CD4-positive, alpha-beta T cell (primary cell): Measurements from ENCODE around the gene SNED1. TPM values are rescaled to one million over a fixed set of nuclear protein-coding genes. Genes with fewer than 3 reads are reported as not detected.

Experiments
- ATAC-seq: fragments of 200-7000 bp; cut with Tn5 transposase; one replicate; pipeline ENCODE4 v1.10.0; 2022; ENCODE audit warnings: mild to moderate bottlenecking; ENCODE audit not compliant: poor library complexity
- CTCF ChIA-PET: fragments of 350-600 bp; sonication (Branson Sonifier 250); formaldehyde crosslinking; loops from one replicate; lab custom pipeline; 2021; ENCODE audit warnings: antibody characterized with exemption, inconsistent platforms; lab: Charles Lee
- POLR2A ChIA-PET: fragments of 350-600 bp; sonication (Branson Sonifier 250); formaldehyde crosslinking; loops from one replicate; lab custom pipeline; 2021; ENCODE audit warnings: antibody characterized with exemption, inconsistent platforms; lab: Charles Lee
- DNase-seq, 14 experiments: peaks; one replicate each; pipeline ENCODE4 v3.0.0-alpha.2; 2013 to 2020; ENCODE audit warnings: mixed read lengths in 2 of 14
- H3K27ac ChIP-seq, 2 donors: one replicate each; pipeline versions ENCODE4 v1.5.1 to v1.7.0; 2013; ENCODE audit warnings: low read length in 2 of 2, low read depth in 1 of 2, mild to moderate bottlenecking in 1 of 2
- H3K27me3 ChIP-seq, 2 experiments: 1 replicate in 1 of 2; 2 replicates in 1 of 2; pipeline versions ENCODE4 v1.6.1 to v1.7.0; 2013; ENCODE audit warnings: low read length in 2 of 2, control low read depth in 1 of 2, mild to moderate bottlenecking in 1 of 2, moderate library complexity in 1 of 2; ENCODE audit not compliant: insufficient read depth in 2 of 2, control insufficient read depth in 1 of 2
- H3K36me3 ChIP-seq: one replicate; pipeline ENCODE4 v1.6.1; 2013; ENCODE audit warnings: low read length, control low read depth; ENCODE audit not compliant: insufficient read depth
- H3K4me1 ChIP-seq: one replicate; pipeline ENCODE4 v1.6.1; 2013; ENCODE audit warnings: low read length, control low read depth; ENCODE audit not compliant: insufficient read depth
- H3K4me3 ChIP-seq: one replicate; pipeline ENCODE4 v1.5.1; 2013; ENCODE audit warnings: mild to moderate bottlenecking, low read length, moderate library complexity
- H3K9me3 ChIP-seq, 2 experiments: 1 replicate in 1 of 2; 2 replicates in 1 of 2; pipeline versions ENCODE4 v1.6.1 to v1.7.0; 2013; ENCODE audit warnings: low read length in 2 of 2, mild to moderate bottlenecking in 2 of 2, control low read depth in 1 of 2, moderate library complexity in 1 of 2; ENCODE audit not compliant: control insufficient read depth in 1 of 2, insufficient read depth in 1 of 2
- H3K27ac Mint-ChIP-seq: one replicate; pipeline ENCODE4 v1.8.0; 2020; ENCODE audit warnings: mixed read lengths
- H3K27me3 Mint-ChIP-seq: one replicate; pipeline ENCODE4 v1.8.0; 2021; ENCODE audit warnings: mixed read lengths
- H3K36me3 Mint-ChIP-seq: one replicate; pipeline ENCODE4 v1.8.0; 2021; ENCODE audit warnings: low read depth, mixed read lengths
- H3K4me1 Mint-ChIP-seq: one replicate; pipeline ENCODE4 v1.8.0; 2021; ENCODE audit warnings: low read depth, mixed read lengths
- H3K4me3 Mint-ChIP-seq: one replicate; pipeline ENCODE4 v1.8.0; 2020; ENCODE audit warnings: mild to moderate bottlenecking, mixed read lengths
- H3K9me3 Mint-ChIP-seq: one replicate; pipeline ENCODE4 v1.8.0; 2020; ENCODE audit warnings: mixed read lengths
- intact Hi-C, 2 experiments: fragments of 100-400 bp; cut with DNase I in 1 of 2; cut with micrococcal nuclease in 1 of 2; formaldehyde crosslinking; loops; one replicate each; pipeline versions ENCODE4 v1.15.1 to v1.9.0; 2023 to 2025; cut with DNase I, micrococcal nuclease
- total RNA-seq, 174 experiments: library from RNA in 2 of 174; stranded (reverse) in 2 of 174; gene quantifications; one replicate each; pipeline ENCODE4 v1.2.3 and lab custom pipeline; 2021 to 2026
- TF ChIP-seq, protein P1 (sequence below): fragments of 200-600 bp; IDR thresholded peaks from one replicate; pipeline ENCODE4 v1.8.0; 2022; ENCODE audit warnings: antibody characterized with exemption, mild to moderate bottlenecking

The SNED1 gene
- total RNA-seq, 2 experiments from 2014 or later: 42.0 to 42.7 TPM

DNA sequence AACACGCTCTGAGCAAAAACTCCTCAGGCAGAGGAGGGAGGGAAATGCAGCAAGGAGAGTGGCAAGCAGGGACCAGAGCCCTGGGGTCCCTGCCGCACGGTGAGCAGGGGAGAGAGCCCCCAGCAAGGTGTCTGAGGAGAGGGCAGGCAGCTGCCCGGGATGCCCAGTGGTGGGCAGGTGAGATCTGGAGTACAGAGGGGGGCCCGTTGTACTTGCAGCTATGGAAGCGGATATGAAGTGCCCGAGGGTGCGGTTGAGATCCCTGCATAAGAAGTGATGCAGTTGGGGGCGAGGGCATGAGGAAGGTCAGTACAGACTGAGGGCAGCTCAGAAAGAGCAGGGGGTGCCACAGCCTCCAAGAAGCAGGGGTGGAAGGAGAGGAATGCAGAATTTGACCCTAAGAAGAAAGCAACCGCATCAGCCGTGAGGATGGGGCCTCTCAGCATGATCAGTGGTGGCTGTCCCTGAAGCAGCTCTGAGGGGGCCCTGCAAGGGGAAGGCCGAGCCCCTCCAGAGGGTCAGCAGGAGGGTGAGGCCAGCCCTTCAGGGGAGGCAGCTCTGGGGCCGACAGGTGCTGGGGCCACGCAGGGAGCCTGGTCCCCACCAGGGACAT, 74.2 kb downstream of the SNED1 start:
- intact Hi-C loops: loop anchor here (10.0 kb wide), 2 partner anchors 58 to 158 kb away; no protein-coding TSS in a partner anchor
- no peaks in the 10 kb centered on the region for H3K4me1 ChIP-seq
- TF ChIP-seq, protein P1, sequence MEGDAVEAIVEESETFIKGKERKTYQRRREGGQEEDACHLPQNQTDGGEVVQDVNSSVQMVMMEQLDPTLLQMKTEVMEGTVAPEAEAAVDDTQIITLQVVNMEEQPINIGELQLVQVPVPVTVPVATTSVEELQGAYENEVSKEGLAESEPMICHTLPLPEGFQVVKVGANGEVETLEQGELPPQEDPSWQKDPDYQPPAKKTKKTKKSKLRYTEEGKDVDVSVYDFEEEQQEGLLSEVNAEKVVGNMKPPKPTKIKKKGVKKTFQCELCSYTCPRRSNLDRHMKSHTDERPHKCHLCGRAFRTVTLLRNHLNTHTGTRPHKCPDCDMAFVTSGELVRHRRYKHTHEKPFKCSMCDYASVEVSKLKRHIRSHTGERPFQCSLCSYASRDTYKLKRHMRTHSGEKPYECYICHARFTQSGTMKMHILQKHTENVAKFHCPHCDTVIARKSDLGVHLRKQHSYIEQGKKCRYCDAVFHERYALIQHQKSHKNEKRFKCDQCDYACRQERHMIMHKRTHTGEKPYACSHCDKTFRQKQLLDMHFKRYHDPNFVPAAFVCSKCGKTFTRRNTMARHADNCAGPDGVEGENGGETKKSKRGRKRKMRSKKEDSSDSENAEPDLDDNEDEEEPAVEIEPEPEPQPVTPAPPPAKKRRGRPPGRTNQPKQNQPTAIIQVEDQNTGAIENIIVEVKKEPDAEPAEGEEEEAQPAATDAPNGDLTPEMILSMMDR: no peak
- H3K4me1 Mint-ChIP-seq: no peaks in the 10 kb centered on the region
- CTCF ChIA-PET: interaction anchor here (0.9 to 1.4 kb wide), 2 partner anchors 78 to 89 kb away, joined by 3 read pairs; partner anchors contain the start of gene PPP1R7
- H3K27ac ChIP-seq: no peak overlapping the region
- H3K4me3 Mint-ChIP-seq: no peak overlapping the region
- peaks cover 13% of the 10 kb centered on the region for H3K36me3 ChIP-seq
- peaks cover 19% of the 10 kb centered on the region for H3K36me3 Mint-ChIP-seq
- H3K4me3 ChIP-seq: no peak overlapping the region
- H3K9me3 Mint-ChIP-seq: no peaks in the 10 kb centered on the region
- POLR2A ChIA-PET: no interaction called here
- no peaks in the 10 kb centered on the region for H3K27me3 Mint-ChIP-seq
- no peak overlapping the region for H3K27ac Mint-ChIP-seq
- no peaks in the 10 kb centered on the region for H3K27me3 ChIP-seq
- no peak for DNase-seq
- H3K9me3 ChIP-seq: no peaks in the 10 kb centered on the region
- no peak for ATAC-seq

DNA sequence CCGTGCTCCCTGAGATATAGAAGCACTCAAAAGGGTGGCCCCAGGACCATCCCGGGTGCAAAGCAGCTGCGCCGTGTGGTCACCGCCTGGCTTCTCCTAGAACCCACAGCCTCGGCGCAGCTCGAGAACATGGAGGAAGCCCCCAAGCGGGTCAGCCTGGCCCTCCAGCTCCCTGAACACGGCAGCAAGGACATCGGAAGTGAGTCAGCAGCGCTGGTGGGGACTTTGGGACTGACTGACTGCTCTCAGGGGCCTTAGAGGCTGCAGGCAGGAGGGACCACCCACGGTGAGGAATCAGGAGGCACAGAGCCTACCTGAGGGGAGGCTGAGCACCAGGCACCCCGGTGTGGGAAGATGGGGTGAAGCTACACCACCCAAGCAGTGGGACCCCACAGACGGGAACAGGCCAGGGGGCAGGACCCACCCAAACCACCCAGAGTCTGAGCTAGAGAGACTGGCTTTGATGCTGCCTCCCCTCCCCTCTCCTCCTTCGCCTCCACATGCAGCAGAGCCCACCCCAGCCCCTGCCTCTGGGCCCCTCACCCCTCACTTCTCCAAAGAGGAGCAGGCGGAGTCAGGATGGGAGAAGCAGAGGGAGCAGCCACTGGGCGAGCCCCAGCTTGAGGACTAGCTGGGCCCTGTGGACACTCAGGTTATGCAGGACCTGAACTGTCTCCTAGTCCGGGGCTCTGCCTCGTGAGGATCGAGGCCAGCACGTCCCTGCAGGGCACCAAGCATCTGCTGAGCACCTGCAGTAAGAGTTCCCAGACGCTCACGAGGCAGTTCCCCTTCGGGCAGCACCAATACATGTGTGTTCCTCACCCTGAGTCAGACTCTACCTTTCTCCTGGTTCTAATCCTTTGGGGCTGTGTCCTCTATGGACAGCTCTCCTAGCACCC, 75.0 kb downstream of the SNED1 start:
- H3K27ac ChIP-seq: no peak overlapping the region
- H3K4me3 ChIP-seq: no peak overlapping the region
- intact Hi-C loops: loop anchor here (10.0 kb wide), 2 partner anchors 59 to 159 kb away; no protein-coding TSS in a partner anchor
- Mint-ChIP-seq H3K4me3 (no peak overlapping the region), H3K4me1 (peaks cover 4% of the 10 kb centered on the region), H3K27me3 (no peaks in the 10 kb centered on the region), H3K36me3 (peaks cover 19% of the 10 kb centered on the region), H3K27ac (no peak overlapping the region), H3K9me3 (no peaks in the 10 kb centered on the region)
- POLR2A ChIA-PET: no interaction called here
- CTCF ChIA-PET: interaction anchor here (0.9 to 1.4 kb wide), 2 partner anchors 77 to 90 kb away, joined by 3 read pairs; partner anchors contain the start of gene PPP1R7
- ATAC-seq (no peak), DNase-seq (peak in 1 of 14 experiments; percentile 18)
- peaks cover 3% of the 10 kb centered on the region for H3K4me1 ChIP-seq
- TF ChIP-seq, protein P1: no peak
- no peaks in the 10 kb centered on the region for H3K9me3 ChIP-seq
- H3K27me3 ChIP-seq: no peaks in the 10 kb centered on the region
- H3K36me3 ChIP-seq: peaks cover 13% of the 10 kb centered on the region

DNA sequence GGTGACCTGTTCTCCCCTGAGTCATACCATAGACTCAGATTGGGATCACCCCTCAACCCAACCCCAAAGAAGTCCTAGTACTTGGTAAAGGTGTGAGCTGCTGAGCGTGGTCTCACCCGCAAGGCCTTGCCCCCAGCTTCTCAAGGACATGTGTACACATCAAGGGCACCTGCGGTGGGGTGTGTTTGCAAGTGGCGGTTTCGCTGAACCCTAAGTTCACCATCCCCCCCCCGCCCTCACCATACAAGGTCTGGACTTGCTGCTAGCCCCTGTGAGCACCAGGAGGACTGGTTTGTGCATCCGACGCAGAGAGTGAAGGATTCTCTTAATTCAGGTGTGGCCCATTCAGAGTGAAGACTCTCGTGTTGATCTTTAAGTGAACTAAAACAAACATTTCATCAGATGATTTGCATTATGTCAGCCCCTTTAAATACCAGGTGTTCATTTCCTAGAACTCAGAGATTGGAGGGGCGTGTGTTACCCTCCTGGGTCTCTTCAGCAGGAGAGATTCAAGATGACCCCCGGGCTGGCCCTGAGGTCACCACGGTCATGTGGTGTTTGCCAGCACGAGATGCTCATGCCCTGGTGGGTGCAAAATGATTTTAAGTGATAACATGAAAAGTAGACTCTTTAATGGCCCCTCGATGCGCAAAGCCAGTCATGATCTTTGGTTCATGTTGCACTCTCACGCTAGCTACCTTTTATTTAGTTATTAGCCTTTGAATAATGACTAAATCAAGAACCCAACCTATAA, 75.8 kb downstream of the SNED1 start:
- DNase-seq: no peak
- intact Hi-C loops: loop anchor here (10.0 kb wide), 2 partner anchors 59 to 159 kb away; no protein-coding TSS in a partner anchor
- no peak for ATAC-seq

More for the DNA sequence above, 75.8 kb downstream of the SNED1 start:
- no peak overlapping the region for H3K4me3 ChIP-seq
- no peak overlapping the region for H3K27ac ChIP-seq
- H3K36me3 ChIP-seq: peaks cover 13% of the 10 kb centered on the region
- H3K4me3 Mint-ChIP-seq: no peak overlapping the region
- peaks cover 6% of the 10 kb centered on the region for H3K4me1 Mint-ChIP-seq
- TF ChIP-seq, protein P1: no peak
- POLR2A ChIA-PET: no interaction called here
- no peaks in the 10 kb centered on the region for H3K9me3 ChIP-seq
- peaks cover 6% of the 10 kb centered on the region for H3K4me1 ChIP-seq
- CTCF ChIA-PET: no interaction called here
- H3K36me3 Mint-ChIP-seq: peaks cover 19% of the 10 kb centered on the region
- no peaks in the 10 kb centered on the region for H3K27me3 Mint-ChIP-seq
- H3K27me3 ChIP-seq: no peaks in the 10 kb centered on the region
- no peaks in the 10 kb centered on the region for H3K9me3 Mint-ChIP-seq
- H3K27ac Mint-ChIP-seq: no peak overlapping the region
